Measurements from ENCODE around the gene CERT1.

DNA sequence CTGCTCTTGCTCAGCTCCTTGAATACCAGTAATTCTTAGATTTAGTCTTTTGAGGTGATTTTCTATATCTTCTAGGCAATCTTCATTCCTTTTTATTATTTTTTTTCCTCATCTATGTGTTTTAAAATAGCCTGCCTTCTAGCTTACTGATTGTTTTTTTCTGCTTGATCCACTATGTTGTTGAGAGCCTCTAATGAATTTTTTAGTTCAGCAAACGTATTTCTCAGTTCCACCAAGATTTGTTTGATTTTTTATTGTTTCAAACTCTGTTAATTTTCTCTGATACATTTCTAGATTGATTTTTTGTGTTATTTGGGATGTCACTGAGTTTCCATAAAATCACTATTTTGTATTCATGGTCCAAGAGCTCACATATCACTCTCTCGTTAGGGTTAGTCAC is 9.8 kb upstream of the CERT1 start:
- TF ChIP-seq, protein P1, sequence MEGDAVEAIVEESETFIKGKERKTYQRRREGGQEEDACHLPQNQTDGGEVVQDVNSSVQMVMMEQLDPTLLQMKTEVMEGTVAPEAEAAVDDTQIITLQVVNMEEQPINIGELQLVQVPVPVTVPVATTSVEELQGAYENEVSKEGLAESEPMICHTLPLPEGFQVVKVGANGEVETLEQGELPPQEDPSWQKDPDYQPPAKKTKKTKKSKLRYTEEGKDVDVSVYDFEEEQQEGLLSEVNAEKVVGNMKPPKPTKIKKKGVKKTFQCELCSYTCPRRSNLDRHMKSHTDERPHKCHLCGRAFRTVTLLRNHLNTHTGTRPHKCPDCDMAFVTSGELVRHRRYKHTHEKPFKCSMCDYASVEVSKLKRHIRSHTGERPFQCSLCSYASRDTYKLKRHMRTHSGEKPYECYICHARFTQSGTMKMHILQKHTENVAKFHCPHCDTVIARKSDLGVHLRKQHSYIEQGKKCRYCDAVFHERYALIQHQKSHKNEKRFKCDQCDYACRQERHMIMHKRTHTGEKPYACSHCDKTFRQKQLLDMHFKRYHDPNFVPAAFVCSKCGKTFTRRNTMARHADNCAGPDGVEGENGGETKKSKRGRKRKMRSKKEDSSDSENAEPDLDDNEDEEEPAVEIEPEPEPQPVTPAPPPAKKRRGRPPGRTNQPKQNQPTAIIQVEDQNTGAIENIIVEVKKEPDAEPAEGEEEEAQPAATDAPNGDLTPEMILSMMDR (conservative IDR thresholded peaks at IDR 0.05; ENCODE audit: low read length) = no peak
- no peak for TF ChIP-seq EZH2phosphoT487 (IDR thresholded peaks at IDR 0.05; ENCODE audit: borderline replicate concordance, low read depth, low read length)

Data from OCI-LY7 (cell line).